Fibroblast of lung (primary cell): ENCODE data around the gene ZNF618.

Experiments used
- EZH2 ChIP-seq: IDR thresholded peaks from 2 replicates; pipeline ENCODE4 v1.5.1; 2012; ENCODE audit warnings: low read length, control low read depth, mild to moderate bottlenecking; ENCODE audit errors: missing control alignments
- TF ChIP-seq, protein P1 (sequence below), 2 donors: IDR thresholded peaks in 1 of 2; conservative IDR thresholded peaks in 1 of 2; 1 replicate in 1 of 2; 2 replicates in 1 of 2; pipeline ENCODE4 v1.5.1; 2011 to 2012; ENCODE audit warnings: low read length in 2 of 2, control low read depth in 1 of 2, inconsistent platforms in 1 of 2, low read depth in 1 of 2, mild to moderate bottlenecking in 1 of 2

DNA sequence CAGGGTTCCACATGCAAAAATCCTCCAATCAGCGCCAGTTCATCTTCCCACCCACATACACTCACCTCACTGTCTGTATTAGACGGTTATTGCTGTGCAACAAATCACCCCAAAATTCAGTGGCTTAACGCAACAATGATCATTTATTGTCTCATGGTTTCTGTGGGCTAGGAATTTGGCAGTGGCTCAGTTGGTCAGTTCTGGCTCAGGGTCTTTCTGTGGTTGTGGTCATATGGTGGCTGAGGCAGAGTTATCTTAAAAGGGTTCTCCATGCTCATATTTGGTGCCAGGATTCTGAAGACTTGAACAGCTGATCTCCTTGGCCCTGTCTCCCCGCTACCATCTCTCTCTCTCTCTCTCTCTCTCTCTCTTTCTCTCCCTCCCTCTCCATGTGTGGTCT lies 12.9 kb downstream of the ZNF618 start:
- TF ChIP-seq, protein P1, sequence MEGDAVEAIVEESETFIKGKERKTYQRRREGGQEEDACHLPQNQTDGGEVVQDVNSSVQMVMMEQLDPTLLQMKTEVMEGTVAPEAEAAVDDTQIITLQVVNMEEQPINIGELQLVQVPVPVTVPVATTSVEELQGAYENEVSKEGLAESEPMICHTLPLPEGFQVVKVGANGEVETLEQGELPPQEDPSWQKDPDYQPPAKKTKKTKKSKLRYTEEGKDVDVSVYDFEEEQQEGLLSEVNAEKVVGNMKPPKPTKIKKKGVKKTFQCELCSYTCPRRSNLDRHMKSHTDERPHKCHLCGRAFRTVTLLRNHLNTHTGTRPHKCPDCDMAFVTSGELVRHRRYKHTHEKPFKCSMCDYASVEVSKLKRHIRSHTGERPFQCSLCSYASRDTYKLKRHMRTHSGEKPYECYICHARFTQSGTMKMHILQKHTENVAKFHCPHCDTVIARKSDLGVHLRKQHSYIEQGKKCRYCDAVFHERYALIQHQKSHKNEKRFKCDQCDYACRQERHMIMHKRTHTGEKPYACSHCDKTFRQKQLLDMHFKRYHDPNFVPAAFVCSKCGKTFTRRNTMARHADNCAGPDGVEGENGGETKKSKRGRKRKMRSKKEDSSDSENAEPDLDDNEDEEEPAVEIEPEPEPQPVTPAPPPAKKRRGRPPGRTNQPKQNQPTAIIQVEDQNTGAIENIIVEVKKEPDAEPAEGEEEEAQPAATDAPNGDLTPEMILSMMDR (conservative IDR thresholded peaks at IDR 0.05 in 1 of 2, IDR thresholded peaks at IDR 0.05 in 1 of 2; ENCODE audit: low read depth in 1 of 2, low read length in 2 of 2): no peak
- TF ChIP-seq EZH2: no peak
